ENCODE data around the gene RAB7A. TPM values are rescaled to one million over a fixed set of nuclear protein-coding genes. Genes with fewer than 3 reads are reported as not detected.

Gene RAB7A
- total and polyA plus RNA-seq, 2 of the 8 experiments (the other 6 are each of a cell fraction or from before 2014, with no cell fraction given): 179 to 195 TPM

- no peak for TF ChIP-seq KDM1A (IDR thresholded peaks at IDR 0.05; ENCODE audit: borderline replicate concordance, low read length)
These were observed 8.7 kb downstream of the RAB7A start (continued) for GRCh38 chr3:128734523-128735189.

Measured in H1 (cell line).